Pons (tissue), 1 donor: ENCODE measurements around the gene GSG1.
"Not testable (repeated sequence)": the region's sequence is repeated elsewhere in the genome, so short reads cannot be mapped to it uniquely, and the experiment has no call there.

ENCODE experiments used
- DNase-seq: peaks from one replicate; pipeline ENCODE4 v3.0.0-alpha.2; 2016; ENCODE audit warnings: low spot score

The GSG1 gene

GRCh38 chr12:13090054-13090453 is 13.4 kb downstream of the GSG1 start:
- DNase-seq: no peak

GRCh38 chr12:13088496-13088895 is 15.0 kb downstream of the GSG1 start:
- no peak for DNase-seq

GRCh38 chr12:13087766-13088165 is 15.7 kb downstream of the GSG1 start:
- no peak for DNase-seq

GRCh38 chr12:13085968-13086686 is 17.3 kb downstream of the GSG1 start:
- no peak for DNase-seq

GRCh38 chr12:13084898-13085640 is 18.4 kb downstream of the GSG1 start:
- DNase-seq: no peak

- DNase-seq: not testable (repeated sequence)
Observed at GRCh38 chr12:13083638-13084037, 19.8 kb downstream of the GSG1 start.

- no peak for DNase-seq
Observed at GRCh38 chr12:13082861-13083260, 20.6 kb downstream of the GSG1 start.

GRCh38 chr12:13080266-13080665 is 23.2 kb downstream of the GSG1 start:
- DNase-seq: no peak

GRCh38 chr12:13079440-13079906 is 24.0 kb downstream of the GSG1 start:
- DNase-seq: no peak

- no peak for DNase-seq
Observed at GRCh38 chr12:13075786-13076570, 27.5 kb downstream of the GSG1 start.

GRCh38 chr12:13075118-13075480 is 28.4 kb downstream of the GSG1 start:
- DNase-seq: no peak

GRCh38 chr12:13074396-13075117 is 28.9 kb downstream of the GSG1 start:
- no peak for DNase-seq

- no peak for DNase-seq
Observed at GRCh38 chr12:13073173-13073572, 30.3 kb downstream of the GSG1 start.

- no peak for DNase-seq
Observed at GRCh38 chr12:13071305-13072280, 31.9 kb downstream of the GSG1 start.

- no peak for DNase-seq
Observed at GRCh38 chr12:13069380-13069779, 34.1 kb downstream of the GSG1 start.

- DNase-seq: no peak
Observed at GRCh38 chr12:13067322-13067721, 36.1 kb downstream of the GSG1 start.

- no peak for DNase-seq
Observed at GRCh38 chr12:13066459-13066858, 37.0 kb downstream of the GSG1 start.

GRCh38 chr12:13066014-13066413 is 37.5 kb downstream of the GSG1 start:
- DNase-seq: no peak

- DNase-seq: peak; percentile 39
Observed at GRCh38 chr12:13062669-13063068, 40.8 kb downstream of the GSG1 start.

GRCh38 chr12:13061377-13061776 is 42.1 kb downstream of the GSG1 start:
- DNase-seq: no peak

- DNase-seq: no peak
Observed at GRCh38 chr12:13060581-13060980, 42.9 kb downstream of the GSG1 start.
